SIG-M5 treated with dmso at 0.1 percent for 504 hours (cell line): ENCODE results near the gene CALN1.
"Not testable (repeated sequence)": the region's sequence is repeated elsewhere in the genome, so short reads cannot be mapped to it uniquely, and the experiment has no call there.

Experiments
- DNase-seq: peaks from one replicate; lab custom pipeline; 2025; ENCODE audit not compliant: unreplicated experiment; lab: John Stamatoyannopoulos, UW

The CALN1 gene

DNA sequence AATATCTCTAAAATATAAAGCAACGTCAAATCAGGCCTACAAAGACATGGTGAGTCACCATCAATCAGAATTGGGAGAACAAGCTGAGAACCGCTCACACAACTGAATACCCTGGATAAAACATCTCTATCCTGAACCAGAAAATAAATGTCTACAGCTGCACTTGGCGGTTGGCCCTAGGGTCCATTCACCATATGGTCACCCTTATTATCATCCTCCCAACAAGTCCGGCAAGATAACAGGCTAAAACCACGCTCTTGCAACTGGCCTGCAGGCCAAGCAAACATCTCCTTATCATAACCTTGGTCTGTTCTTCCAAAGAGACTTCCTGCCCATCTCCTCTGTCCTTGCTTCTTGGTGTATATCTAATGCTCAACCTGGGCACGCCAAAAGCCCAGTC, 310.7 kb downstream of the CALN1 start:
- no peak for DNase-seq

DNA sequence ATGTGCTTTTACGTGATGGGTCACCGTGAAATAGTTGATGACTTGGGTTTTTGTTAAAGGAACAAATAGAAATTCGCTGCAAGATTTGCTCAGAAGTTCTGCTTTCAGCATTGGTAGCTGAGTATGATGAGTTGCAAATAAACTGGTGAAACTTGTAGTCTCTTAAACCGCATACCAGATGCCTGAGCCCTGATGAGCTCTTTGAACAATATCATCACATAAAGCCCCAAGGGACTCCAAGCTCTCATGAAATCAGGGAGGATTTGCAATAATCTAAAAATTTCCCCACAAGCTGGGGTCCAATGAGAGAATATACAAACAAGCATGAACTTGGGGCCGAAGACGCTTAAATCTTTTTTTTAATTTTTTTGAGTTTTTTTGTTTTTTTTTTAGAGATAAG, 312.4 kb downstream of the CALN1 start:
- DNase-seq, result no peak

DNA sequence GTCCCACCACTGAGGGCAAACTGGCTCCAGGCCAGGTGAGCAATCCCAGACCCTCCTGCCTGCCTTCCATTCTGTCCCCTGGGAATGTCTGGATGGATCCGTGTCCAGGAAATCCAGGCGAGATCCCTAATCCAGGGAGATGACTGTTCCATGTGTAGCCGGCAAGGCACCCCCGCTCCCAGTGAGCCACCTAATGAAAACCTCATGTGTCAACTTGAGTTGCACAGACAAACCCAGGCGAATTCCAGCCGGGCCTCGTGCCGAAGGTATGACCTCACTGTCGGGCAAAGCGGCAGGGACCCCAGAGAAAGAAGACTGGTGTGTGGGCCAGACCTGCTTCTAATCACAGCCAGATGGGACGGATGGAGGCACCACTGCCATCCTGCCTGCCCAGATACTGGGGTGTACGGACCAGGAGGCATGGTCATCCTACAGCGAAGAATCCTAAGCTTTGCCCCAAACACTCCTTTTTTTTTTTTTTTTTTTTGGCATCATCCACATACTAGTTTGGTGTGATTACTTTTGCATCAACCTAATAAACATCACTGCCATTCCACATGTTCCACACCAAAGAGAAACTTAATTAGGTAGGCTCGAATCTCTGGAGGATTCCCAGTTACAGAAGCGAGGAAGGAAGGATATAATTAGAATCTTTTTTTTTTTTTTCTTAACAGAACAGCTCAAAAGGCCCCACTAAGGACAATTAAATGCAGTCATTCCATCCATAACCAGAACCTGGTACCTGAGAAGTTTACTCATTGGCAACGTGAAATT, 313.1 kb downstream of the CALN1 start:
- DNase-seq, result no peak

DNA sequence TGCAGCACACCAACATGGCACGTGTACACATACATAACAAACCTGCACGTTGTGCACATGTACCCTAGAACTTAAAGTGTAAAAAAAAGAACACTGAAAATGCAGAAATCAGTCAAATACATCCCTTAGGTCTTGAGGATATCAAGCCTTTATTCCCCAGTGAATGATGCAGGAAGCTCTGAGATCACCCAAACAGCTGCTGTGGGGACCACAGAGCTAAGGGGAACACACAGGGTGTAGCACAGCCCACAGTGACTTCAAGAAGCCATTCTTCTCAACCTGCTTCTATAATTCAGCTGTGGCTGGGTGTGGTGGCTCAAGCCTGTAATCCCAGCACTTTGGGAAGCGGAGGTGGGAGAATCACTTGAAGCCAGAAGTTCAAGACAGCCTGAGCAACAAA, 314.9 kb downstream of the CALN1 start:
- DNase-seq, result no peak

DNA sequence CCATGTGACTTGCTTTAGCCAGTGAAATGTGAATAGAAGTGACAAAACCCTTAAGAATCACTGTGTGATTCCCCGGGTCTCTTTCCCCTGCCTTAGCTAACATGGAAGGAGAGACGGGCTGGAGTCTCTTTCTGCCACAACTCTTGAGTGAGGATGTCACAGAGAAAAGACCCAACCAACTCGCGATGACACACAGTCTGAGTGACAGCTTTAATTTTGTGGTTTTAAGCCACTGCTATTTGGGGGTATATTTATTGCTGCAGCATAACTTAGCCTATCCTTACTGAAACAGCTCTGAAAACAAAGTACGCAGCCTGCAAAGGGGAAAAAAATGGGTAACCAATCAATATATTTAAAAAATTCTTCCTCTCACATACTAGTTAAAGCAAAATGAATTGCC, 319.4 kb downstream of the CALN1 start:
- no peak for DNase-seq

DNA sequence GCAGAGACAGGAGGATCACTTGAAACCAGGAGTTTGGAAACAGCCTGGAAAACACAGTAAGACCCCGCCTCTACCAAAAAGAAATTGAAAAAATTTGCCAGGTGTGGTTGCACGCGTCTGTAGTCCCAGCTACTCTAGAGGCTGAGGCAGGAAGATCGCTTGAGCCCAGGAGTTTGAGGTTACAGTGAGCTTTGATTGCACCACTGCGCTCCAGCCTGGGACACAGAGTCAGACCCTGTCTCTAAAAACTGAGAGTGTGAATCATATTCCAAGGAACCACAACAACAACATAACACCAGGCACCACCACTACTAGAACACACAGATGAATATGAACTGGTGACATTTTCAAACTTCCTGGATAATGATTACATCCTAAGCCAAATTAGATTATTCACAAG, 324.2 kb downstream of the CALN1 start:
- no peak for DNase-seq

DNA sequence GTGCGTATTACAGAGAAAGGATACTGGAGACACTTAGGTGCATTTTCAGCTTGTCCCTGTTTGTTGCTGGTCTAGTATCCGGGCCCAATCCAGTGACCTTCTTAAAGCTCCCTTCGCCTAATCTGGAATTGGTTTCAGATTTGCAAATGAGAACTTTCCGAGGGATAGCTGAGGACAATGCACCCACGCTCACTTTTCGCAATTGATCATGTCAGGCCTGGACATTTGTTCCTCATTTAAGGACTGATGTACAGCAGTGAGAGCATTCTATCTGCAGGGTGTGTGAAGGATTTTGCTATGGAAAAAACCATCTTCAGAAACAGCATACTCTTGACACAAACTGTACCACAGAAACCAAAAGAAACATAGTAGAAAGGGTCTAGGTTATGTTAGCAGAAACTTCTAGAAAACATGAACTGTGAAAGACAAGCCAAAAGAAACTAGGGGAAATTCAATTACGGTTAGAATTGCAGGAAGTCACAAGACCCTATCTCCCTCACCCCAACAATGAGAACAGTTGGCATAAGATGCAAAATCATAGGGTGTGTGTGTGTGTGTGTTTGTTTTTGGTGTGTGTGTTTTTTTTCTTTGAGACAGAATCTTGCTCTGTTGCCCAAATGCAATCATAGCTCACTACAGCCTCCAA, 331.1 kb downstream of the CALN1 start:
- no peak for DNase-seq

DNA sequence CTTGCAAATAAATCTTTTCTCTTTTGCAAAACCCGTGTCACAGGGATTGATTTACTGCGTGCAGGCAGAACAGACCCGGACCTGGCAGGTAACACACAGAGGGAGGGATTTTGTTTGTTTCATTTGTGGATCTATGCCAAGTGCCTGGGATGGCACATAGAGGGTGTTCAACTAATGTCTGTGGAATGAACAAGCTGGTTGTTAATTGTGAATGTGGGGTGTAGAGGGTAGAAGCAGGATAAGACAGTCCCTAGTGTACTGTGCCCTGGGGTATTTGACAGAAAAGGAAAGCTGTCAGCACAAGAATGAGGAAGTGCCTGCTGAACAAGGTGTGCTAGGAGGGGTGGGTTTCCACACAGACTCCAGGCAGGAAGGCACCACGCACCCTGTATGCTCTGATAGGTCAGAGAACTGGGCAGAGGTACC, 331.8 kb downstream of the CALN1 start:
- no peak for DNase-seq

DNA sequence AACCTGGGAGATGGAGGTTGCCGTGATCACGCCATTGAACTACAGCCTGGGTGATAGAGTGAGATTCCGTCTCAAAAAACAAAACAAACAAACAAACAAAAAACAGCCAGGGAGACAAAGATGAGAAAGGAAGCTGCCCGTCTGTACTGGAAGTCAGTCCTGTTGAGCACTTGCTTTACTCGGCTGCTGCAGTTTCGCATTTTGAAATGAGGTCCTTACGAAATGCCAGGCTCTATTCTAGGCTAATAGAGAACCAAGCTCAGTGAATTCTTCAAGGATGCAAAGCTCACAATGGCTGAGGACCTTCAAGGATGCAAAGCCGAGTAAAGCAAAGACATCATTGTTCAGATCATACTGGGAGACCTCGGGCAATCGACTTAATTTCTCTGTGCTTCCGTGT, 333.3 kb downstream of the CALN1 start:
- no peak for DNase-seq

DNA sequence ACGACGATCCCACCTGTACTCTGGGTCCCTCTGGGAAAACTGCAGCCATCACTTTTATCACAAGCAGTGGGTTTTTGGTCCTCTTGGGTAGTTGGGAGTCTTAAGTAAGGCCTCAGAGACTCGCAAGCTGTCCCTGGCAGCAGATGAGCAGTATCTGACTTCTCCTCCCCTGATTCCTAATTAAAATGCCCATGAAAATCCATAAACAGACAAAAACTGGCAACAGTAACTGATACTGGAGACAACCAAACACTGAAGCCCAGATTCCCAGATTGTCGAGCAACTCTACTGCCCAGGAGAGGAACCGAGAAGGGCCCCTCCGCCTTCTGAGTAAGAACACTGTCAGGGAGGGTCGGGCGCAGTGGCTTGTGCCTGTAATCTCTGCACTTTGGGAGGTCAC, 333.8 kb downstream of the CALN1 start:
- DNase-seq, result no peak

DNA sequence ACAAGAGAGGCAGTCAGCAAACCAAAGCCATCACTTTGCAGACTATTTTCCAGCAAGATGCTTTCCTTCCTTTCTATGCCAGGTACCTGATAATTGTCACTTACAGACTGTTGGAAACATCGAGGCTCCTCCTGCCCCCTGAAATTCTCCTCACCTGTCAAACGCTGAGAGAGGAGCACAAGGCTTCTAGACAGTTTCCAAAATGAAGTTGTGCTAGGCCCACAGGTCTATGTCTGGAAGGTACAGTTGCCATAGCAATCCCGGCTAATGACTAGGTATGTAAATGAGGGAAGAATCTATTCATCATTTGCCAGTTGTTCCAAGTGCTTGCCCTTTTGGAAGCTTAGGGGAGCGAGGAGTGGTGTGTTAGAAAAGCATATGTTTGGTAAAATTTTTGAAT, 334.4 kb downstream of the CALN1 start:
- DNase-seq, result no peak

DNA sequence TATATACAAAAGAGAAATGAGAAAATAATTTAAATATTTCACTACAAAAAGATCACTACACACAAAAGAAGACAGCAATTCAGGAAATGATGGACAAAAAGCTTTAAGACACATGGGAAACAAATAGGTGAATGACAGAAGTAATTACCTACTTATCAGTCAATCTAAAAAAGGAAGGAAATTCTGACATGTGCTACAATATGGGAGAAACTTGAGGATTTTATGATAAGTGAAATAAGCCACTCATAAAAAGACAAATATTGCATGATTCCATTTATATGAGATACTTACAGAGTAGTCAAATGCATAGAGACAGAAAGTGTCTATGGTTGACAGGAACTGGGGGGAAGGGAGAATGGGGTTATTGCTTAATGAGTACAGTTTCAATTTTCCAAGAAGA, 339.2 kb downstream of the CALN1 start:
- no peak for DNase-seq

DNA sequence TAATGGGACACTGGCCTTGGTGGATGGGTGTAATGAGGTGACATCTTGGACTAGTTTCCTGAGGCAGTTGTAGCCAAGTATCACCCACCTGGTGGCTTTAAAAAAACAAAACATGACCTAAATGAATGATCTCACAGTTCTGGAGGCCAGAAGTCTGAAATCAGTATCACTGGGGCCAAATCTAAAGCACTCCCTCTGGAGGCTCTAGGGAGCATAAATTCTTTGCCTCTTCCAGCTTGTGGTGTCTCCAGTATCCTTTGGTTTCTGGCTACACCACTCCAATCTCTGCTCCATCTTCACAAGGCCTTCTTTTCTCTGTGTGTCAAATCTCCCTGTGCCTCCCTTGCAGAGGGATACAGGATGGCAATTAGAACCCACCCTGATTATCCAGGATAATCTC, 342.9 kb downstream of the CALN1 start:
- DNase-seq, result no peak

DNA sequence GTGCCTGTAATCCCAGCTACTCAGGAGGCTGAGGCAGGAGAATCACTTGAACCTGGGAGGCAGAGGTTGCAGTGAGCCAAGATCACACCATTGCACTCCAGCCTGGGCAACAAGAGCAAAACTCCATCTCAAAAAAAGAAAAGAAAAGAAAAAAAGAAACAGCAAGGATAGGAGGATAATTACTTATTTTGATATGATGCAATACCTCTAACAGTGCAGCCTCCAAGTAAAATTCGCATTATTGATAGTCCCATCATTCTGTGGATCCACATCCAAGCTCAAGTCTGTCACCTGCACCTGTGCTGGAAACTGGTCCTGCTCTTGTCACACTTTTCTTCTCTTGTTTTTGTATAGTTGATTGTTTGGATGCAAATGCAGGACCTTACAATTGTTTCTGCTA, 346.4 kb downstream of the CALN1 start:
- DNase-seq, result not testable (repeated sequence)

DNA sequence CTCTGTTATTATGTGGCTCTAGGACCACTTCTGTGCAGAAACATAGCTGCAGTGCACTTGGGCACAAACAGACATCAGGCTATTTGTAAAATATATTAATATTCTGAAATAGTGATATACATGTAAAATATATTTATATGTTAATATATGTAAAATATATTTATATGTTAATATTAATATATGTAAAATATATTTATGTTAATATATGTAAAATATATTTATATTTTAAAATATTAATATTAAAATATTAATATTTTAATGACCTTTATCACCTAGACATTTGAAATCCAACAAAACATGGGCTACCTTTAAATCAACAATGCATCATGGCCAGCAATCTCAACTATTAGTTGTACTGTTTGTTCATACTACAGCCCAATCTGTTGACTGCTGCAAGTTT, 347.2 kb downstream of the CALN1 start:
- DNase-seq, result no peak

DNA sequence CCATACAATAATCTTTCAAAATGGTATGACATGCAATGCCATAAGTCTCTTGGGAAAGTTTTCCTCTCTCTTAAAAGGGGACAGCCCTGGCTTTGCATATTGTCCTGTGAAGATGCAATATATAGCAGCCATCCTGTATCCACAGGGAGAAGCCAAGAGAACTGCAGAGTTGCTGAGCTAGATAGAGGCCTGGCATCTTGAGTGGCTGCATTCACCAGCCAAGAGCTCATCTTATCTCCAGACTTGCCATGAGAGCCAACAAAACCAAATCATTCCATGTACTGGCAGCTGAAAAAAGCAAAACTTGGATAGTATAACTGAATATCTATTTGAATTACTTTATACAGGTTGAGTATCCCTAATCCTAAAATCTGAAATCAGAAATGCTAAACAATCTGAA, 348.8 kb downstream of the CALN1 start:
- no peak for DNase-seq

DNA sequence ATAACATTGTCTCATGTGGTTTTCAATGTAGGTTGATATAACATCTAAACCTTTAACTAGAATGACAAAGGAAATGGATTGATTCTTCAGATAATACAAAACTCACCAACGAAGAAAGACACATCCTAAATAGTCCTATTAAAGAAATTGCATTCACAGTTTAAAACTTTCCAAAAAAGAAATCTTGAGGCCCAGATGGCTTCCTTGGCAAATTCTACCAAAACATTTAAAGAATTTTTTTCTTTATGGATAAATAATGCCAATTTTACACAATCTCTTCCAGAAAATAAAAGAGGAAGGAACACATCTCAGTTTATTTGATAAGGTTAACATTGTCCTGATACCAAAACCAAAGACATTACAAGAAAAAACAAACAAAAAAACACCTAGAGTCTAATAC, 349.5 kb downstream of the CALN1 start:
- no peak for DNase-seq

DNA sequence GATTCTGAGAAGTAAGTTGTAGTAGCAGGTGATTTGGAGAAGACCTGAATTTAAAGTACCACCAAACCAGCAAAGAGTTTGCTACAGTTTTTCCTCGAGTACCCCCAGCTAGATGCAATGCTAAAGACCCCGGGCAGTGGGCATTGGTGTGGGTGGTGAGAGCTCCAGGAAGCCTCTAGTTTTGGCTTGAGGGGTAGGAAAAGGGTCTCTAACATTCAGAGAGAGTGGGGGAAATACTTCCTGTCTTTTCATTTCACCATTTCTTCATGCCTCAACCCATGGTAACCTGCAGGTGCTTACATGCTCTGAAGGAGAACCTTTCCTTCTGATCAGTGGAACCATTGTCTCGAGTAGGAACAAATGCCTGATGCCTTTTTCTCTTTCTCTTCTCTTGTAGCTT, 352.2 kb downstream of the CALN1 start:
- no peak for DNase-seq

DNA sequence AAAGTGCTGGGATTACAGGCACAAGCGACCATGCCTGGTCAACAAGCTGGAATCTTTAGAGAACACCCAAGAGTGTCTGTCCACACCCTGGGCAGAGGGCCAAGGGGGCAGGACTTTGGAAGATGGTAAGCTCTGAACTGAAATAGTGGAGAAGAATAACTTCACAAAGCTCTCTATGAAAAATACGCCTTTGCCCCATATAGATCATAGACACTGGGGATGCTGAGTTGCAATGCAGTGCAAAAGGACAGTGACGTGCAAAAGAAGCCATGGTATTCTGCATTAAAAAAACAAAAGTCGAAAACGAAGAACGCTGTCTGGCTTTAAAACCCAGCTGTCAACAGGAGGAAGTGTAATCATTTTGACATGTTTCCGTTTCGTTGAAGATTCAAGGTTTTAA, 353.6 kb downstream of the CALN1 start:
- no peak for DNase-seq

DNA sequence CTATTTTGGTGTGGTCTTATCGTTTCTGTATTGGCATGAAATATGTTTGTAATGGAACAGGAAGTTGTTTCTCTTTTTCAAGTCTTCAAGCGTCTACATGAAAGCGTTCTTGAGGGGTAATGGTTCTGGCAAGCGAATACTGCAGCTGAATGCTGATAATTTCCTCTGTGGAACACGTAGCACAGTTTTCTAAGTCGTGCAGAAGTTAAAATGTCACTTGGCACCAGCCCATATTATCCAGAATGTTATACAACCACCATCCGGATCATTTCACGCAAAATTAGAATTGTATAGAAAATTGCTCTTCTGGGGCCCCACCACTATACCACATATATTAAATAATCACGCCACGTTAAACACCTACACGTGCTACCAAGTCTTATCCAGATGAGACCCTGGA, 354.3 kb downstream of the CALN1 start:
- no peak for DNase-seq

DNA sequence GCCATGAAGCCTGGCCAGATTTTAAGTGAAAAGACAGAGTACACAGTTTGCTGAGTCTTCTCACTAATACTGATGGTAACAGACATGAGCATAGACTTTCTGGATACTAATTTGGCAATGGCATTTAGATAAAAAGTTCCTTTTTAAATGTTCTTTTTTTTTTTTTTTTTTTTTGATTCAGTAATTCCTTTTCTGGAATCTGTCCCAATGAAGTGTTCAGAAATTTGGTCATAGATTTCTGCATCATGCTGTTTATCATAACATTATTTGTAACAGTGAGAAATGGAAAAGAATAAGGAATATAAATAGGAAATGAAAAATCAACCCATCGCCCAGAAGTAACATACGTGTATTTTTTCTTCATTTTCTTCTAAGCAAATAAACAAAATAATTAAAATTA, 354.9 kb downstream of the CALN1 start:
- no peak for DNase-seq

DNA sequence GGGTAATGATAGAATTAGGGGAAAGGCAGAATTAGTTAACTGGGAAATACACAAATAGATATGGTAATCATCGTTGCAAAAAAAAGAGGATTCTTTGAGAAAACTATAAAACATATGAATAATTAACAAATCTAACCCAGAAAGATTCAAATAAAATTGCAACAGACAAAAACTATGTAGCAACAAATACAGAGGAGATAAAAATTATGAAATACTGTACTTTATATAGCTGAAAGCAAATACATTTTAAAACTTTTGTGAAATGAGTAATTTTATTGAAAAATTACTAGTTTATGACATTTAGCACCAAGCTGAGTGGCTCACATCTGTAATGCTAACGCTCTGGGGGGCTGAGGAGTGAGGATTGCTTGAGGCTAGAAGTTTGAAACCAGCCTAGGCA, 356.7 kb downstream of the CALN1 start:
- DNase-seq, result no peak

DNA sequence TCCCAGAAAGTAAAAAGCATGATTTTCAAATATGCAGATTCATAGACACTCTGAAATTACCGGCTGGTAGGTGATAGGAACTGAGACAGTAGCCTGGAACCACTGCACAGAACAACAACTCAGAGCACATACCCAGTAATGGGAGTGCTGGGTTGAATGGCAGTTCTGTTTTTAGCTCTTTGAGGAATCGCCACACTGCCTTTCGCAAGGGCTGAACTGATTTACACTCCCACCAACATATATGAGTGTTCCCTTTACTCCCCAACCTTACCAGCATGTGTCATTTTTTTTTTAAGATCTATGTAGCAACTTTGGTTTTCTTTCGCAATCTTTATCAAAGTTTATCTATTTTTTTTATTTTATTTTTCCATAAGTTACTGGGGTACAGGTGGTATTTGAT, 358.8 kb downstream of the CALN1 start:
- no peak for DNase-seq
